ENCODE results near the gene INPP4B. TPM values are rescaled to one million over a fixed set of nuclear protein-coding genes. Genes with fewer than 3 reads are reported as not detected.

Gene INPP4B
- total RNA-seq, 1 experiment from 2014 or later, result 53.7 TPM

DNA sequence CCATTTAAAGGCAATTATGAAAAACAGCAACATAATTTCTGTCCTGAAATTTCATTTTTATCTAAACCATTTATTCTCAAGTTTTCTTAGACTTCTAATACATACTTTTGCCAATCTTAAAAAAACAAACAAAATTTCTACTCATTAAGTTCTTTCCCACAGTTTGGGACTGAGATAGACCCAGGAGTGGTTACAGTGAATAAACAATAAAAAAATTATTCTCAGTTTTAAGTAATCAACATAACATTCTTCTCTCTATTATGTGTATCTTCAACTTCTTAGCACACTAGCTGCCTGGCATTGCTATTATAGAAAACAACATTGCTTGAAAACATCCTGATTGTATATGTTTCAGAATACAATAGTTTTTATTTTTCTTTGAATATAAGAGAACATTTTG lies 676.9 kb downstream of the INPP4B start:
- BruUV-seq (replicated peaks), result no TSS peak
- Histone ChIP-seq H3K27me3 (ENCODE audit: insufficient read depth, low read depth) (no peaks in the 10 kb centered on the region), H3K4me3 (no peak overlapping the region), H3K9me3 (ENCODE audit: insufficient read depth, low read depth) (no peaks in the 10 kb centered on the region), H3K4me1 (replicated peaks; ENCODE audit: insufficient read depth) (no peaks in the 10 kb centered on the region), H3K36me3 (ENCODE audit: low read depth) (no peaks in the 10 kb centered on the region), H3K4me2 (no peak overlapping the region), H3K79me2 (ENCODE audit: low read depth) (no peaks in the 10 kb centered on the region), H2AFZ (no peak overlapping the region), H3K9me2 (ENCODE audit: insufficient read depth) (no peaks in the 10 kb centered on the region; the same call in 1 of the 2 replicates), H3F3A (ENCODE audit: insufficient read depth, low read depth) (0 out of 2 replicates have a peak, but pooled peaks cover 4% of the 10 kb centered on the region), H3K27ac (no peak overlapping the region), H4K20me1 (ENCODE audit: insufficient read depth) (no peaks in the 10 kb centered on the region)
- TF ChIP-seq CTCF (conservative IDR thresholded peaks at IDR 0.05) (no peak), EZH2 (IDR thresholded peaks at IDR 0.05; ENCODE audit: low read depth) (no peak)
- ChIA-PET POLR2A (ENCODE audit: unreplicated experiment) (no interaction called here), CTCF (interaction anchor here (0.8 kb wide), 1 partner anchor 15 kb away, joined by 3 read pairs; no protein-coding TSS in a partner anchor)
- DNase-seq, result no peak
- intact Hi-C loops (cut with micrococcal nuclease; ENCODE audit: unreplicated experiment), result no loop called here

DNA sequence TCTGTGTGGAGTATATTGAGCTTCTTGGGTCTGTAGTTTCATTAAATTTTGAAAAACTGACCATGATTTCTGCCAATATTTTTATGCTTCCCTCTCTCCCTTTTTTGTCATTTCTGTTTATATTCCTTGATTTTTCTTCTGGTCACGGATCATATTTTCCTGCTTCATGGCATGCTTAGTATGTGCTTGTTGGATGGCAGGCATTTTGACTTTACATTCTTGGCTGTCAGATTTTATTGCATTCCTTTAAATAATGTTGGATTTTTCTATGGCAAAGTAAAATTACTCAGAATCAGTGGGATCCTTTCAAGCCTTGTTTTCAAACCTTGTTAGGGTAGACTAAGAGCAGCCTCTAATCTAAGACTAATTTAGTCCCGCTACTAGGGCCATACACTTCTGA lies 677.9 kb downstream of the INPP4B start:
- H3K9me3 ChIP-seq (ENCODE audit: insufficient read depth, low read depth), result no peaks in the 10 kb centered on the region
- TF ChIP-seq EZH2 (IDR thresholded peaks at IDR 0.05; ENCODE audit: low read depth), result no peak
- no peak for TF ChIP-seq CTCF (conservative IDR thresholded peaks at IDR 0.05)
- H4K20me1 ChIP-seq (ENCODE audit: insufficient read depth), result no peaks in the 10 kb centered on the region
- no peak overlapping the region for H3K4me2 ChIP-seq
- no TSS peak for BruUV-seq (replicated peaks)
- H3K27ac ChIP-seq, result no peak overlapping the region
- no peaks in the 10 kb centered on the region for H3K79me2 ChIP-seq (ENCODE audit: low read depth)
- DNase-seq, result no peak
- H3K9me2 ChIP-seq (ENCODE audit: insufficient read depth), result no peaks in the 10 kb centered on the region; the same call in 1 of the 2 replicates
- no peaks in the 10 kb centered on the region for H3K4me1 ChIP-seq (replicated peaks; ENCODE audit: insufficient read depth)
- ChIA-PET POLR2A (ENCODE audit: unreplicated experiment) (no interaction called here), CTCF (no interaction called here)
- no peaks in the 10 kb centered on the region for H3K27me3 ChIP-seq (ENCODE audit: insufficient read depth, low read depth)
- no peaks in the 10 kb centered on the region for H3K36me3 ChIP-seq (ENCODE audit: low read depth)
- 0 out of 2 replicates have a peak, but pooled peaks cover 4% of the 10 kb centered on the region for H3F3A ChIP-seq (ENCODE audit: insufficient read depth, low read depth)
- intact Hi-C loops (cut with micrococcal nuclease; ENCODE audit: unreplicated experiment), result no loop called here
- no peak overlapping the region for H3K4me3 ChIP-seq
- no peak overlapping the region for H2AFZ ChIP-seq

DNA sequence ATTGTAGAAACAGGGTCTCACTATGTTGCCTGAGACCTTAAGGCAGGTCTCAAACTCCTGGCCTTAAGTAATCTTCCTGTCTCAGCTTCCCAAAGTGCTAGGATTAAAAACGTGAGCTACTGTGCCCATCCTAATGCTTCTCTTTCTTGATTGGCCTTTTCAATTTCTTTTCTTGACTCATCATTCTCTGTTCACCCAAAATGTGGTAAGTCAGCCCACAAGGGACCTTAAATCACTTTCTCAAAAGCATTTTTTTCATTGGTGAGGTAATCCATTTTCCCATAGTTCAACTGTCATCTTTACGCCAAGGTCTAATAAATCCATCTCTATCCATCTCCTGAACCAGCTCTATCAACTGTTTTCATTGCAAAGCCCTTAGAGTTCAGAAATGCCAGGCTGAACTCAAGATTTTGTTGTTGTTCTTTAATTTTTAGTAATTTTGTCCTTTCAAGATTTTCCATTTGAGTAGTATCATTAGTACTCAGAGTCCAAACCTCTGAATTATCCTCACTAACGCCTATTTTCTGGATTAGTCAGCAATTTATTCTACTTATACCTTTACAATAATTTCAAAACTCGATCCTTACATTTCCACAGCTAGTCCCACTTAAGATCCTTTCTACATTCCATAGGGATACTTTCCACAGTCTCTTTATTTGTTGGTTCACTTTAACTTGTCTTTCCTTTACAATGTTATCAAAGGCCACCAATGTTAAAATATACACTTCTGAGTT lies 681.2 kb downstream of the INPP4B start:
- Histone ChIP-seq H3K9me3 (ENCODE audit: insufficient read depth, low read depth) (no peaks in the 10 kb centered on the region), H3K4me2 (no peak overlapping the region), H3K79me2 (ENCODE audit: low read depth) (no peaks in the 10 kb centered on the region), H3K36me3 (ENCODE audit: low read depth) (no peaks in the 10 kb centered on the region), H3K27me3 (ENCODE audit: insufficient read depth, low read depth) (no peaks in the 10 kb centered on the region), H3K9me2 (ENCODE audit: insufficient read depth) (no peaks in the 10 kb centered on the region; the same call in 1 of the 2 replicates), H2AFZ (no peak overlapping the region), H3K4me3 (no peak overlapping the region), H3K4me1 (replicated peaks; ENCODE audit: insufficient read depth) (no peaks in the 10 kb centered on the region), H4K20me1 (ENCODE audit: insufficient read depth) (no peaks in the 10 kb centered on the region), H3K27ac (no peak overlapping the region), H3F3A (ENCODE audit: insufficient read depth, low read depth) (no peaks in the 10 kb centered on the region)
- intact Hi-C loops (cut with micrococcal nuclease; ENCODE audit: unreplicated experiment), result no loop called here
- no TSS peak for BruUV-seq (replicated peaks)
- ChIA-PET CTCF (no interaction called here), POLR2A (ENCODE audit: unreplicated experiment) (no interaction called here)
- TF ChIP-seq CTCF (conservative IDR thresholded peaks at IDR 0.05) (no peak), EZH2 (IDR thresholded peaks at IDR 0.05; ENCODE audit: low read depth) (no peak)
- DNase-seq, result no peak
